ENCODE measurements around the gene AMH. TPM values are rescaled to one million over a fixed set of nuclear protein-coding genes. Genes with fewer than 3 reads are reported as not detected.

AMH gene
- total and polyA plus RNA-seq, 2 of the 13 experiments (the other 11 are each of a cell fraction or from before 2014, with no cell fraction given) = 0.03 to 0.18 TPM

GRCh38 chr19:2273356-2274184 lies 24.4 kb downstream of the AMH start (continued):
- TF ChIP-seq, protein P1, sequence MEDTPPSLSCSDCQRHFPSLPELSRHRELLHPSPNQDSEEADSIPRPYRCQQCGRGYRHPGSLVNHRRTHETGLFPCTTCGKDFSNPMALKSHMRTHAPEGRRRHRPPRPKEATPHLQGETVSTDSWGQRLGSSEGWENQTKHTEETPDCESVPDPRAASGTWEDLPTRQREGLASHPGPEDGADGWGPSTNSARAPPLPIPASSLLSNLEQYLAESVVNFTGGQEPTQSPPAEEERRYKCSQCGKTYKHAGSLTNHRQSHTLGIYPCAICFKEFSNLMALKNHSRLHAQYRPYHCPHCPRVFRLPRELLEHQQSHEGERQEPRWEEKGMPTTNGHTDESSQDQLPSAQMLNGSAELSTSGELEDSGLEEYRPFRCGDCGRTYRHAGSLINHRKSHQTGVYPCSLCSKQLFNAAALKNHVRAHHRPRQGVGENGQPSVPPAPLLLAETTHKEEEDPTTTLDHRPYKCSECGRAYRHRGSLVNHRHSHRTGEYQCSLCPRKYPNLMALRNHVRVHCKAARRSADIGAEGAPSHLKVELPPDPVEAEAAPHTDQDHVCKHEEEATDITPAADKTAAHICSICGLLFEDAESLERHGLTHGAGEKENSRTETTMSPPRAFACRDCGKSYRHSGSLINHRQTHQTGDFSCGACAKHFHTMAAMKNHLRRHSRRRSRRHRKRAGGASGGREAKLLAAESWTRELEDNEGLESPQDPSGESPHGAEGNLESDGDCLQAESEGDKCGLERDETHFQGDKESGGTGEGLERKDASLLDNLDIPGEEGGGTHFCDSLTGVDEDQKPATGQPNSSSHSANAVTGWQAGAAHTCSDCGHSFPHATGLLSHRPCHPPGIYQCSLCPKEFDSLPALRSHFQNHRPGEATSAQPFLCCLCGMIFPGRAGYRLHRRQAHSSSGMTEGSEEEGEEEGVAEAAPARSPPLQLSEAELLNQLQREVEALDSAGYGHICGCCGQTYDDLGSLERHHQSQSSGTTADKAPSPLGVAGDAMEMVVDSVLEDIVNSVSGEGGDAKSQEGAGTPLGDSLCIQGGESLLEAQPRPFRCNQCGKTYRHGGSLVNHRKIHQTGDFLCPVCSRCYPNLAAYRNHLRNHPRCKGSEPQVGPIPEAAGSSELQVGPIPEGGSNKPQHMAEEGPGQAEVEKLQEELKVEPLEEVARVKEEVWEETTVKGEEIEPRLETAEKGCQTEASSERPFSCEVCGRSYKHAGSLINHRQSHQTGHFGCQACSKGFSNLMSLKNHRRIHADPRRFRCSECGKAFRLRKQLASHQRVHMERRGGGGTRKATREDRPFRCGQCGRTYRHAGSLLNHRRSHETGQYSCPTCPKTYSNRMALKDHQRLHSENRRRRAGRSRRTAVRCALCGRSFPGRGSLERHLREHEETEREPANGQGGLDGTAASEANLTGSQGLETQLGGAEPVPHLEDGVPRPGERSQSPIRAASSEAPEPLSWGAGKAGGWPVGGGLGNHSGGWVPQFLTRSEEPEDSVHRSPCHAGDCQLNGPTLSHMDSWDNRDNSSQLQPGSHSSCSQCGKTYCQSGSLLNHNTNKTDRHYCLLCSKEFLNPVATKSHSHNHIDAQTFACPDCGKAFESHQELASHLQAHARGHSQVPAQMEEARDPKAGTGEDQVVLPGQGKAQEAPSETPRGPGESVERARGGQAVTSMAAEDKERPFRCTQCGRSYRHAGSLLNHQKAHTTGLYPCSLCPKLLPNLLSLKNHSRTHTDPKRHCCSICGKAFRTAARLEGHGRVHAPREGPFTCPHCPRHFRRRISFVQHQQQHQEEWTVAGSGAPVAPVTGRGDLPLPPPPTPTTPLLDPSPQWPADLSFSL (CRISPR knock-in tag; IDR thresholded peaks at IDR 0.05) = no peak
- TF ChIP-seq BRD4 (CRISPR knock-in tag; IDR thresholded peaks at IDR 0.05) (no peak), SKIL (CRISPR knock-in tag; IDR thresholded peaks at IDR 0.05; ENCODE audit: borderline replicate concordance) (no peak; the same call in 1 of the 2 replicates), ZC3H13 (CRISPR knock-in tag; IDR thresholded peaks at IDR 0.05) (peak; percentile 96), ZBTB33 (CRISPR knock-in tag; IDR thresholded peaks at IDR 0.05) (peak; percentile 81), ZNF580 (CRISPR knock-in tag; IDR thresholded peaks at IDR 0.05; ENCODE audit: borderline replicate concordance, low read depth) (no peak), NFKBIZ (CRISPR knock-in tag; IDR thresholded peaks at IDR 0.05) (no peak), ZNF761 (CRISPR knock-in tag; conservative IDR thresholded peaks at IDR 0.05) (no peak), CBX5 (CRISPR knock-in tag; IDR thresholded peaks at IDR 0.05; ENCODE audit: borderline replicate concordance) (no peak), GABPA (IDR thresholded peaks at IDR 0.05; ENCODE audit: low read depth, low read length) (peak; percentile 96), GABPA (CRISPR knock-in tag; IDR thresholded peaks at IDR 0.05; ENCODE audit: low read depth) (peak; percentile 93), HNF4A (CRISPR knock-in tag; IDR thresholded peaks at IDR 0.05) (no peak), SIN3A (IDR thresholded peaks at IDR 0.05; ENCODE audit: borderline replicate concordance, low read depth, low read length) (peak; percentile 32; the same call in 1 of the 2 replicates), SMAD3 (CRISPR knock-in tag; IDR thresholded peaks at IDR 0.05) (peak; percentile 38; the same call in 1 of the 2 replicates), CREB3 (CRISPR knock-in tag; IDR thresholded peaks at IDR 0.05) (no peak)
- TF ChIP-seq, protein P2, sequence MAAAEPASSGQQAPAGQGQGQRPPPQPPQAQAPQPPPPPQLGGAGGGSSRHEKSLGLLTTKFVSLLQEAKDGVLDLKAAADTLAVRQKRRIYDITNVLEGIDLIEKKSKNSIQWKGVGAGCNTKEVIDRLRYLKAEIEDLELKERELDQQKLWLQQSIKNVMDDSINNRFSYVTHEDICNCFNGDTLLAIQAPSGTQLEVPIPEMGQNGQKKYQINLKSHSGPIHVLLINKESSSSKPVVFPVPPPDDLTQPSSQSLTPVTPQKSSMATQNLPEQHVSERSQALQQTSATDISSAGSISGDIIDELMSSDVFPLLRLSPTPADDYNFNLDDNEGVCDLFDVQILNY (CRISPR knock-in tag; conservative IDR thresholded peaks at IDR 0.05) = no peak

Measured in HepG2 (cell line).